Endodermal cell (in vitro differentiated cells): ENCODE data around the gene OPRD1. TPM values are rescaled to one million over a fixed set of nuclear protein-coding genes. Genes with fewer than 3 reads are reported as not detected.
"Not testable (repeated sequence)": the region's sequence is repeated elsewhere in the genome, so short reads cannot be mapped to it uniquely, and the experiment has no call there.

Experiments used
- DNase-seq: peaks from one replicate; pipeline ENCODE4 v3.0.0-alpha.2; 2017
- H3K27ac ChIP-seq: 2 replicates; pipeline ENCODE4 v1.5.1; 2013; ENCODE audit warnings: mild to moderate bottlenecking, low read depth, low read length, moderate library complexity
- H3K27me3 ChIP-seq: 2 replicates; pipeline ENCODE4 v1.6.1; 2013; ENCODE audit warnings: mild to moderate bottlenecking, low read length, moderate library complexity; ENCODE audit not compliant: insufficient read depth, control insufficient read depth, poor library complexity, severe bottlenecking
- H3K36me3 ChIP-seq: 2 replicates; pipeline ENCODE4 v1.7.0; 2013; ENCODE audit warnings: mild to moderate bottlenecking, low read length, moderate library complexity; ENCODE audit not compliant: control insufficient read depth, insufficient read depth
- H3K4me1 ChIP-seq: one replicate; pipeline ENCODE4 v1.7.0; 2013; ENCODE audit warnings: low read length; ENCODE audit not compliant: control insufficient read depth, insufficient read depth
- H3K4me3 ChIP-seq: 2 replicates; pipeline ENCODE4 v1.5.1; 2013; ENCODE audit warnings: mild to moderate bottlenecking, low read length, moderate library complexity
- H3K9ac ChIP-seq: 2 replicates; pipeline ENCODE4 v1.6.1; 2013; ENCODE audit warnings: mild to moderate bottlenecking, low read length, moderate library complexity; ENCODE audit not compliant: poor library complexity, severe bottlenecking; ENCODE audit errors: extremely low read depth
- H3K9me3 ChIP-seq: 2 replicates; pipeline ENCODE4 v1.6.1; 2013; ENCODE audit warnings: mild to moderate bottlenecking, low read length, moderate library complexity; ENCODE audit not compliant: control insufficient read depth
- H3K27ac Mint-ChIP-seq: 2 replicates; pipeline ENCODE4 v1.8.0; 2020; ENCODE audit warnings: mixed read lengths
- H3K27me3 Mint-ChIP-seq: 2 replicates; pipeline ENCODE4 v1.8.0; 2021; ENCODE audit warnings: mild to moderate bottlenecking, mixed read lengths; ENCODE audit not compliant: insufficient read depth
- H3K36me3 Mint-ChIP-seq: 2 replicates; pipeline ENCODE4 v1.8.0; 2020; ENCODE audit warnings: low read depth, mixed read lengths
- H3K4me1 Mint-ChIP-seq: 2 replicates; pipeline ENCODE4 v1.8.0; 2020; ENCODE audit warnings: mixed read lengths
- H3K4me3 Mint-ChIP-seq: 2 replicates; pipeline ENCODE4 v1.8.0; 2020; ENCODE audit warnings: mild to moderate bottlenecking, moderate library complexity, mixed read lengths
- H3K9me3 Mint-ChIP-seq: 2 replicates; pipeline ENCODE4 v1.8.0; 2020; ENCODE audit warnings: mild to moderate bottlenecking, mixed read lengths
- CTCF ChIP-seq: fragments of 200-600 bp; sonication (generic); conservative IDR thresholded peaks from 2 replicates; pipeline ENCODE4 v1.5.0; 2021; ENCODE audit warnings: antibody characterized with exemption, mild to moderate bottlenecking
- WGBS, 2 experiments: methylation state at CpG; one replicate each; pipeline versions ENCODE4 v1.1.5 to v1.1.7; 2013; ENCODE audit warnings: missing lambda C conversion rate in 2 of 2, mixed read lengths in 1 of 2; ENCODE audit not compliant: insufficient coverage in 1 of 2, insufficient read length in 1 of 2; 5-methylcytosine and 5-hydroxymethylcytosine counted together
- long read RNA-seq, 4 experiments: library from polyadenylated mRNA in 2 of 4; library from RNA in 1 of 4; library from capped mRNA in 1 of 4; stranded (forward) in 3 of 4; unstranded in 1 of 4; transcript quantifications; one replicate each; pipeline ENCODE4 v2.0.0, GENCODE V29; 2020 to 2021; ENCODE audit warnings: inconsistent platforms in 1 of 4
- polyA plus RNA-seq, 2 experiments: library from polyadenylated mRNA; stranded (reverse); fragments of 50-300 nt; gene quantifications; one replicate each; pipeline ENCODE4 v1.2.3, GENCODE V29; 2013
- total RNA-seq, 2 donors: library from RNA; stranded (reverse); fragmentation: NEBNext Ultra II Directional in 1 of 2; extraction: Animal tissue kit (Norgen Biotek cat#: 25700) in 1 of 2; gene quantifications; 2 replicates in 1 of 2; 3 replicates in 1 of 2; pipeline ENCODE4 v1.2.1, GENCODE V29; 2021

Gene OPRD1
- under 1 TPM; 0.55 to 0.75 TPM for total RNA-seq
- 0.39 TPM for polyA plus RNA-seq (2013, experiment 1 of 2)
- polyA plus RNA-seq (2013, experiment 2 of 2): 0.75 TPM
- long read RNA-seq, experiment 1: 0 reads
- long read RNA-seq, experiment 2, full-length matches to known transcripts: 1 of 1 reads
- long read RNA-seq, experiment 2, partial matches to known transcripts: 0 of 1 reads
- long read RNA-seq, experiment 2, other reads (novel, unspliced or antisense): 0 of 1 reads
- long read RNA-seq, experiment 3: 0 reads
- long read RNA-seq, experiment 4: 0 reads

GRCh38 chr1:28811766-28812668, at the start of gene OPRD1:
OPRD1 (plus strand) TSS chr1:28812170; CDS start chr1:28812384, 214 bp downstream.
- TF ChIP-seq CTCF: no peak
- peaks cover 6% of the 10 kb centered on the region for H3K4me1 Mint-ChIP-seq
- H3K9me3 Mint-ChIP-seq: no peaks in the 10 kb centered on the region
- no peaks in the 10 kb centered on the region for H3K4me1 ChIP-seq
- peaks cover 52% of the 10 kb centered on the region for H3K27me3 Mint-ChIP-seq
- H3K36me3 Mint-ChIP-seq: no peaks in the 10 kb centered on the region
- peak within 1 kb of the TSS; percentile 42 for H3K4me3 Mint-ChIP-seq
- 9 to 16% methylated on average over 14 to 108 of the region's 108 CpGs for whole genome bisulfite sequencing, 2 experiments
- no peak within 1 kb of the TSS for H3K27ac ChIP-seq
- peaks cover 54% of the 10 kb centered on the region for H3K27me3 ChIP-seq
- H3K9ac ChIP-seq: no peak within 1 kb of the TSS
- peak; percentile 80 for DNase-seq
- no peak within 1 kb of the TSS for H3K4me3 ChIP-seq
- H3K27ac Mint-ChIP-seq: no peak within 1 kb of the TSS
- H3K36me3 ChIP-seq: no peaks in the 10 kb centered on the region
- H3K9me3 ChIP-seq: peaks cover 7% of the 10 kb centered on the region

GRCh38 chr1:28766532-28767183, 45.3 kb upstream of the OPRD1 start:
- Mint-ChIP-seq H3K9me3 (no peaks in the 10 kb centered on the region), H3K4me1 (no peaks in the 10 kb centered on the region), H3K27me3 (no peaks in the 10 kb centered on the region), H3K4me3 (no peak overlapping the region), H3K27ac (no peak overlapping the region), H3K36me3 (peaks cover 59% of the 10 kb centered on the region)
- H3K27ac ChIP-seq: no peak overlapping the region
- no peak overlapping the region for H3K9ac ChIP-seq
- H3K27me3 ChIP-seq: no peaks in the 10 kb centered on the region
- H3K4me1 ChIP-seq: no peaks in the 10 kb centered on the region
- TF ChIP-seq CTCF: no peak
- no peaks in the 10 kb centered on the region for H3K9me3 ChIP-seq
- 80 to 100% methylated on average over 1 to 2 of the region's 2 CpGs for WGBS, 2 experiments
- no peak for DNase-seq
- H3K36me3 ChIP-seq: peaks cover 77% of the 10 kb centered on the region
- H3K4me3 ChIP-seq: no peak overlapping the region

- 92 to 96% methylated on average over 3 of the region's 3 CpGs for WGBS, 2 experiments
- no peak for DNase-seq
- no peak for TF ChIP-seq CTCF
- Histone ChIP-seq H3K9ac (no peak overlapping the region), H3K27ac (no peak overlapping the region), H3K36me3 (peaks cover 85% of the 10 kb centered on the region), H3K4me1 (no peaks in the 10 kb centered on the region), H3K27me3 (no peaks in the 10 kb centered on the region), H3K9me3 (no peaks in the 10 kb centered on the region), H3K4me3 (no peak overlapping the region)
- no peak overlapping the region for H3K27ac Mint-ChIP-seq
- H3K4me1 Mint-ChIP-seq: peaks cover 3% of the 10 kb centered on the region
- no peaks in the 10 kb centered on the region for H3K9me3 Mint-ChIP-seq
- H3K27me3 Mint-ChIP-seq: no peaks in the 10 kb centered on the region
- H3K4me3 Mint-ChIP-seq: no peak overlapping the region
- peaks cover 51% of the 10 kb centered on the region for H3K36me3 Mint-ChIP-seq
Measured at GRCh38 chr1:28770601-28771165, 41.3 kb upstream of the OPRD1 start.

GRCh38 chr1:28771921-28772320, 40.0 kb upstream of the OPRD1 start:
- not testable (repeated sequence) for H3K4me3 Mint-ChIP-seq, H3K4me3 ChIP-seq, H3K9ac ChIP-seq, H3K4me1 Mint-ChIP-seq, H3K27ac Mint-ChIP-seq, H3K27ac ChIP-seq, H3K9me3 ChIP-seq, DNase-seq, H3K27me3 Mint-ChIP-seq, H3K9me3 Mint-ChIP-seq, H3K4me1 ChIP-seq, H3K27me3 ChIP-seq
- 94 to 100% methylated on average over 4 to 10 of the region's 10 CpGs for WGBS, 2 experiments
- H3K36me3 Mint-ChIP-seq: peaks cover 40% of the 10 kb centered on the region
- H3K36me3 ChIP-seq: peaks cover 73% of the 10 kb centered on the region
